Neural cell (in vitro differentiated cells): ENCODE results near the gene CELF4. TPM values are rescaled to one million over a fixed set of nuclear protein-coding genes. Genes with fewer than 3 reads are reported as not detected.

ENCODE experiments used
- H2AFZ ChIP-seq: fragments of 200-600, 300-800 bp; sonication (generic), shearing (Covaris generic); 2 replicates; pipeline ENCODE4 v1.6.0; 2014; ENCODE audit warnings: low read depth, mild to moderate bottlenecking, antibody characterized with exemption, low read length, moderate library complexity
- H3F3A ChIP-seq: fragments of 200-600 bp; shearing (Covaris generic); 2 replicates; pipeline ENCODE4 v1.6.1; 2016; ENCODE audit warnings: mild to moderate bottlenecking, moderate library complexity, mixed read lengths, antibody characterized with exemption, low read length; ENCODE audit not compliant: insufficient read depth, poor library complexity, severe bottlenecking
- H3K27ac ChIP-seq: fragments of 200-600, 300-800 bp; sonication (generic), shearing (Covaris generic); 2 replicates; pipeline ENCODE4 v1.5.1; 2014; ENCODE audit warnings: mild to moderate bottlenecking, low read length, moderate library complexity
- H3K27me3 ChIP-seq: fragments of 300-800, 200-600 bp; sonication (generic), shearing (Covaris generic); 2 replicates; pipeline ENCODE4 v1.6.0; 2014; ENCODE audit warnings: mild to moderate bottlenecking, low read depth, low read length, moderate library complexity; ENCODE audit not compliant: insufficient read depth
- H3K36me3 ChIP-seq: fragments of 300-800, 200-600 bp; sonication (generic), shearing (Covaris generic); 2 replicates; pipeline ENCODE4 v1.5.1; 2014; ENCODE audit warnings: mild to moderate bottlenecking, antibody characterized with exemption, low read length, moderate library complexity; ENCODE audit not compliant: insufficient read depth
- H3K4me2 ChIP-seq: fragments of 300-800, 200-600 bp; sonication (generic), shearing (Covaris generic); 2 replicates; pipeline ENCODE4 v1.6.0; 2014; ENCODE audit warnings: mild to moderate bottlenecking, low read length
- H3K4me3 ChIP-seq: fragments of 300-800, 200-600 bp; sonication (generic), shearing (Covaris generic); 2 replicates; pipeline ENCODE4 v1.5.1; 2014; ENCODE audit warnings: mild to moderate bottlenecking, low read length, moderate library complexity
- H3K79me2 ChIP-seq: fragments of 200-600 bp; shearing (Covaris generic); replicated peaks from 2 replicates; pipeline ENCODE4 v1.6.0; 2014; ENCODE audit warnings: mild to moderate bottlenecking, low read length, moderate library complexity; ENCODE audit not compliant: insufficient read depth
- H3K9ac ChIP-seq: fragments of 300-800, 200-600 bp; sonication (generic), shearing (Covaris generic); 2 replicates; pipeline ENCODE4 v1.6.1; 2016; ENCODE audit warnings: mild to moderate bottlenecking, low read length, mixed read lengths
- H3K9me2 ChIP-seq: fragments of 200-600 bp; shearing (Covaris generic); 2 replicates; pipeline ENCODE4 v1.6.1; 2016; ENCODE audit warnings: mild to moderate bottlenecking, low read length, mixed read lengths; ENCODE audit not compliant: insufficient read depth
- H3K9me3 ChIP-seq: fragments of 200-600, 300-800 bp; sonication (generic), shearing (Covaris generic); 2 replicates; pipeline ENCODE4 v1.6.1; 2016; ENCODE audit warnings: mild to moderate bottlenecking, mixed run types, low read length, moderate library complexity, mixed read lengths
- H4K20me1 ChIP-seq: fragments of 200-600 bp; shearing (Covaris generic); 2 replicates; pipeline ENCODE4 v1.6.1; 2016; ENCODE audit warnings: mild to moderate bottlenecking, mixed run types; ENCODE audit not compliant: insufficient read depth
- CTCF ChIP-seq: fragments of 450-650 bp; IDR thresholded peaks from 2 replicates; pipeline ENCODE4 v1.5.1; 2014; ENCODE audit warnings: antibody characterized with exemption, mild to moderate bottlenecking, moderate library complexity; ENCODE audit not compliant: poor library complexity, severe bottlenecking
- EP300 ChIP-seq: fragments of 450-650 bp; conservative IDR thresholded peaks from 2 replicates; pipeline ENCODE4 v1.6.1; 2014; ENCODE audit warnings: antibody characterized with exemption, mild to moderate bottlenecking, moderate library complexity; ENCODE audit not compliant: poor library complexity, severe bottlenecking
- EZH2 ChIP-seq: fragments of 200-600, 300-800 bp; shearing (Covaris generic), sonication (generic); IDR thresholded peaks from 2 replicates; pipeline ENCODE4 v1.6.1; 2014; ENCODE audit warnings: antibody characterized with exemption, low read length, borderline replicate concordance, mild to moderate bottlenecking; ENCODE audit not compliant: insufficient read depth, poor library complexity, severe bottlenecking
- MXI1 ChIP-seq: fragments of 450-650 bp; conservative IDR thresholded peaks from 2 replicates; pipeline ENCODE4 v1.6.1; 2014; ENCODE audit warnings: antibody characterized with exemption, mild to moderate bottlenecking; ENCODE audit not compliant: poor library complexity, severe bottlenecking
- POLR2AphosphoS5 ChIP-seq: IDR thresholded peaks from 2 replicates; pipeline ENCODE4 v1.6.1; 2012
- RAD21 ChIP-seq: fragments of 450-650 bp; conservative IDR thresholded peaks from 2 replicates; pipeline ENCODE4 v1.6.1; 2014; ENCODE audit warnings: antibody characterized with exemption, mild to moderate bottlenecking, moderate library complexity
- REST ChIP-seq: IDR thresholded peaks from 2 replicates; pipeline ENCODE4 v1.6.1; 2012; ENCODE audit warnings: borderline replicate concordance
- SMC3 ChIP-seq: fragments of 450-650 bp; conservative IDR thresholded peaks from 2 replicates; pipeline ENCODE4 v1.6.1; 2014; ENCODE audit warnings: antibody characterized with exemption, mild to moderate bottlenecking, moderate library complexity; ENCODE audit not compliant: poor library complexity
- TAF1 ChIP-seq: IDR thresholded peaks from 2 replicates; pipeline ENCODE4 v1.6.1; 2012; ENCODE audit warnings: low read depth
- polyA plus RNA-seq: library from polyadenylated mRNA; depleted of rRNA; stranded (reverse); fragments of >200 nt; gene quantifications from 2 replicates; pipeline ENCODE4 v1.2.3, GENCODE V29; 2014

Gene CELF4
- polyA plus RNA-seq, 1 donor from 2014 or later = 191 TPM

- no peaks in the 10 kb centered on the region for H4K20me1 ChIP-seq
- H3K36me3 ChIP-seq = no peaks in the 10 kb centered on the region
- H3K9me2 ChIP-seq = no peaks in the 10 kb centered on the region
- no peaks in the 10 kb centered on the region for H3K79me2 ChIP-seq
- no peak overlapping the region for H3K4me3 ChIP-seq
- TF ChIP-seq MXI1 (no peak), CTCF (no peak), REST (no peak), EP300 (no peak), POLR2AphosphoS5 (no peak), EZH2 (no peak), TAF1 (no peak), SMC3 (no peak)
- H3K27ac ChIP-seq = no peak overlapping the region
- H3K9me3 ChIP-seq = no peaks in the 10 kb centered on the region
- no peaks in the 10 kb centered on the region for H3F3A ChIP-seq
- H3K27me3 ChIP-seq = no peaks in the 10 kb centered on the region
- H3K4me2 ChIP-seq = no peak overlapping the region
- H3K9ac ChIP-seq = no peak overlapping the region
- H2AFZ ChIP-seq = no peak overlapping the region
These were observed 145.7 kb downstream of the CELF4 start for GRCh38 chr18:37419866-37420265.

GRCh38 chr18:37419315-37419714, 146.3 kb downstream of the CELF4 start:
- Histone ChIP-seq H2AFZ (no peak overlapping the region), H3K36me3 (no peaks in the 10 kb centered on the region), H3K27me3 (no peaks in the 10 kb centered on the region), H3K9ac (no peak overlapping the region), H3K9me2 (no peaks in the 10 kb centered on the region), H3K4me3 (no peak overlapping the region), H3K9me3 (no peaks in the 10 kb centered on the region), H3K4me2 (no peak overlapping the region), H3K79me2 (no peaks in the 10 kb centered on the region), H4K20me1 (no peaks in the 10 kb centered on the region), H3F3A (no peaks in the 10 kb centered on the region), H3K27ac (no peak overlapping the region)
- TF ChIP-seq RAD21 (no peak), MXI1 (no peak), EP300 (no peak), CTCF (no peak), POLR2AphosphoS5 (no peak), EZH2 (no peak), REST (no peak), TAF1 (no peak), SMC3 (no peak)
